ENCODE data around the gene TAGLN2.

DNA sequence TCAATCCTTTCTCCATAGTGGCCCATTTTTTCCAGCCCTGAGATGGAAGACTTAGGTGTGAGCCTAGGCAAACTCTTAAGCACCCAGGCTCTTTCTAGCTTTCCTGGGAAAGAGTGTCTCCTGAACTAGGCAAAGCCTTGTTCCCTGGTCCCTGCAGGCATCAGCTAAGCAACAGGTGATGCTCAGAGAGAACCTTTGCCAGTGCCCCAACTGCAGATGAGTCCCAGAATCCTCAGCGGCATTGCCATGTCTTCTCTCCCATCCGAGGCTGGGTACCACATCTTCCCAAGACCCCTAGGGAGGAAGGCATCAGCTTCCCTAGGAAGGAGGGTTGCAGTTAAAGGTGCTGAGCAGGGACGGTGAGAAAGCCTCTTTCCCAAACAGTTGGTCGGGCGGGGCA, 54.6 kb downstream of the TAGLN2 start:
- TF ChIP-seq, protein P1, sequence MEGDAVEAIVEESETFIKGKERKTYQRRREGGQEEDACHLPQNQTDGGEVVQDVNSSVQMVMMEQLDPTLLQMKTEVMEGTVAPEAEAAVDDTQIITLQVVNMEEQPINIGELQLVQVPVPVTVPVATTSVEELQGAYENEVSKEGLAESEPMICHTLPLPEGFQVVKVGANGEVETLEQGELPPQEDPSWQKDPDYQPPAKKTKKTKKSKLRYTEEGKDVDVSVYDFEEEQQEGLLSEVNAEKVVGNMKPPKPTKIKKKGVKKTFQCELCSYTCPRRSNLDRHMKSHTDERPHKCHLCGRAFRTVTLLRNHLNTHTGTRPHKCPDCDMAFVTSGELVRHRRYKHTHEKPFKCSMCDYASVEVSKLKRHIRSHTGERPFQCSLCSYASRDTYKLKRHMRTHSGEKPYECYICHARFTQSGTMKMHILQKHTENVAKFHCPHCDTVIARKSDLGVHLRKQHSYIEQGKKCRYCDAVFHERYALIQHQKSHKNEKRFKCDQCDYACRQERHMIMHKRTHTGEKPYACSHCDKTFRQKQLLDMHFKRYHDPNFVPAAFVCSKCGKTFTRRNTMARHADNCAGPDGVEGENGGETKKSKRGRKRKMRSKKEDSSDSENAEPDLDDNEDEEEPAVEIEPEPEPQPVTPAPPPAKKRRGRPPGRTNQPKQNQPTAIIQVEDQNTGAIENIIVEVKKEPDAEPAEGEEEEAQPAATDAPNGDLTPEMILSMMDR (IDR thresholded peaks at IDR 0.05), result no peak
- TF ChIP-seq EZH2 (IDR thresholded peaks at IDR 0.05), result no peak
